Measurements from ENCODE around the gene UBR3. TPM values are rescaled to one million over a fixed set of nuclear protein-coding genes. Genes with fewer than 3 reads are reported as not detected.
"Not testable (repeated sequence)": the region's sequence is repeated elsewhere in the genome, so short reads cannot be mapped to it uniquely, and the experiment has no call there.

UBR3 gene
- total RNA-seq, 1 donor from 2014 or later = 47.7 TPM

DNA sequence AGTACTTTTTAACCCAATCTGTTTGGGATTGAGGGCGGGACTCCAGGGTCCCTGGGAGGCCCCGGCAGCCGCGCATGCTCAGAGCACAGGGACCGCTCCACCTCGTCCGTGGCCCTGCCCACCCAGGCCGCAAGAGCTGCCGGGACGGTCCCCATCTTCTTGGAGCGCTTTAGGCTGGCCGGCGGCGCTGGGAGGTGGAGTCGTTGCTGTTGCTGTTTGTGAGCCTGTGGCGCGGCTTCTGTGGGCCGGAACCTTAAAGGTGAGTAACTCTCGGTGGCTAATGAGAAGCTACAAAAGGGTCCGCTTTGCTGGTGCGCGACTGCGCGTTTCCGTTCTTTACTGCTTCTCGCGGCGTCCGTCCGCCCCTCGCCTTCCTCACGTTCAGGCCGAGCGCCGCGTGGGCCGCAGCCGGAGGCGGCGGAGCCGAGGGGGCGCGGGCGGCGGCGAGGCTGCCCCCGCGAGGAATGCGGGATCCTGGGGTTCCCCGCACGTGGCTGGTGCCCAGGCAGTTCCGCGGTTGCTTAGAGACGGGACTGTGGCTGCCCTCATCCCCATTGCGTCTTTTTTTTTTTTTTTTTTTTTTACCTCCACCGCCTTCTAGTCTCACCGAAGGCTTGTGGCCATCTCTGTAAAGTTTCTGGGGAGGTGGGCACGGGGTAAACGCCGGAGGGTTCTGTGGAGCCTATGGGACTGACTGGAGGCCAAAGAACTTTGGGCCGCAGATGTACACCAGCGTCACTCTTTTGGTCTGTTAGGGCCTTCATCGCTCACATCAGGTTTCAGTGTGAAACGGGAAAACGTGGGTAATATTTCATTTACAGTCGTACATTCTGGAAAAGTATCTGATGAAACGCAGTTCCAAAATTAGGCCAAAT lies 28.3 kb upstream of the UBR3 start, which contains the start of gene SSB:
Gene SSB, plus strand, starts transcription at position 154 of the 875 bp plus-strand sequence. CDS start 2,090 bp downstream, outside the sequence.
- peak within 1 kb of the TSS; percentile 92 for H3K27ac Mint-ChIP-seq
- H3K4me3 Mint-ChIP-seq = peak within 1 kb of the TSS; percentile 77

DNA sequence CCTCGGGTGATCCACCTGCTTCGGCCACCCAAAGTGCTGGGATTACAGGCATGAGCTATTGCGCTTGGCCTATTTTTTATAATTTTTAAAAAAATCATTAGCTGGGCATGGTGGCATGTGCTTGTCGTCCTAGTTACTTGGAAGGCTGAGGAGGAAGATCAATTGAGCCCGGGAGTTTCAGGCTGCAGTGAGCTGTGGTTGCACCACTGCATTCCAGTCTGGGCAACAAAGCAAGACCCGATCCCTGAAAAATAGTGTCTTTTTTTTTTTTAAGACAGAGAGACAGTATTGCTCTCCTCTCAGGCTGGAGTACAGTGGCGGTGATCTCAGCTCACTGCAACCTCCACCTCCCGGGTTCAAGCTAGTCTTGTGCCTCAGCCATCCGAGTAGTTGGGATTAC lies 23.8 kb upstream of the UBR3 start:
- no peaks in the 10 kb centered on the region for H3K27me3 Mint-ChIP-seq (ENCODE audit: low read depth)
- TF ChIP-seq, protein P1, sequence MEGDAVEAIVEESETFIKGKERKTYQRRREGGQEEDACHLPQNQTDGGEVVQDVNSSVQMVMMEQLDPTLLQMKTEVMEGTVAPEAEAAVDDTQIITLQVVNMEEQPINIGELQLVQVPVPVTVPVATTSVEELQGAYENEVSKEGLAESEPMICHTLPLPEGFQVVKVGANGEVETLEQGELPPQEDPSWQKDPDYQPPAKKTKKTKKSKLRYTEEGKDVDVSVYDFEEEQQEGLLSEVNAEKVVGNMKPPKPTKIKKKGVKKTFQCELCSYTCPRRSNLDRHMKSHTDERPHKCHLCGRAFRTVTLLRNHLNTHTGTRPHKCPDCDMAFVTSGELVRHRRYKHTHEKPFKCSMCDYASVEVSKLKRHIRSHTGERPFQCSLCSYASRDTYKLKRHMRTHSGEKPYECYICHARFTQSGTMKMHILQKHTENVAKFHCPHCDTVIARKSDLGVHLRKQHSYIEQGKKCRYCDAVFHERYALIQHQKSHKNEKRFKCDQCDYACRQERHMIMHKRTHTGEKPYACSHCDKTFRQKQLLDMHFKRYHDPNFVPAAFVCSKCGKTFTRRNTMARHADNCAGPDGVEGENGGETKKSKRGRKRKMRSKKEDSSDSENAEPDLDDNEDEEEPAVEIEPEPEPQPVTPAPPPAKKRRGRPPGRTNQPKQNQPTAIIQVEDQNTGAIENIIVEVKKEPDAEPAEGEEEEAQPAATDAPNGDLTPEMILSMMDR (IDR thresholded peaks at IDR 0.05; ENCODE audit: unreplicated experiment) = no peak
- H3K9me3 Mint-ChIP-seq = no peaks in the 10 kb centered on the region
- H3K36me3 Mint-ChIP-seq = peaks cover 20% of the 10 kb centered on the region
- peak overlapping the region; percentile 50 for H3K27ac Mint-ChIP-seq
- H3K4me3 Mint-ChIP-seq = no peak overlapping the region
- H3K4me1 Mint-ChIP-seq = peaks cover 15% of the 10 kb centered on the region
- DNase-seq (ENCODE audit: low spot score in 2 of 2, unreplicated experiment in 2 of 2) = no peak

More for the DNA sequence above, 28.3 kb upstream of the UBR3 start, which contains the start of gene SSB:
- TF ChIP-seq, protein P1 (IDR thresholded peaks at IDR 0.05; ENCODE audit: unreplicated experiment) = no peak
- Mint-ChIP-seq H3K36me3 (peaks cover 6% of the 10 kb centered on the region), H3K9me3 (peaks cover 4% of the 10 kb centered on the region), H3K4me1 (peaks cover 27% of the 10 kb centered on the region), H3K27me3 (ENCODE audit: low read depth) (no peaks in the 10 kb centered on the region)
- peak; percentile 85 to 89 for DNase-seq (ENCODE audit: low spot score in 2 of 2, unreplicated experiment in 2 of 2)

- Mint-ChIP-seq H3K9me3 (no peaks in the 10 kb centered on the region), H3K4me3 (no peak overlapping the region), H3K27ac (no peak overlapping the region), H3K27me3 (ENCODE audit: low read depth) (no peaks in the 10 kb centered on the region), H3K36me3 (peaks cover 37% of the 10 kb centered on the region), H3K4me1 (peaks cover 2% of the 10 kb centered on the region)
- TF ChIP-seq, protein P1 (IDR thresholded peaks at IDR 0.05; ENCODE audit: unreplicated experiment) = no peak
- DNase-seq (ENCODE audit: low spot score in 2 of 2, unreplicated experiment in 2 of 2) = no peak
Measured at GRCh38 chr2:169806586-169806985, 20.7 kb upstream of the UBR3 start.

DNA sequence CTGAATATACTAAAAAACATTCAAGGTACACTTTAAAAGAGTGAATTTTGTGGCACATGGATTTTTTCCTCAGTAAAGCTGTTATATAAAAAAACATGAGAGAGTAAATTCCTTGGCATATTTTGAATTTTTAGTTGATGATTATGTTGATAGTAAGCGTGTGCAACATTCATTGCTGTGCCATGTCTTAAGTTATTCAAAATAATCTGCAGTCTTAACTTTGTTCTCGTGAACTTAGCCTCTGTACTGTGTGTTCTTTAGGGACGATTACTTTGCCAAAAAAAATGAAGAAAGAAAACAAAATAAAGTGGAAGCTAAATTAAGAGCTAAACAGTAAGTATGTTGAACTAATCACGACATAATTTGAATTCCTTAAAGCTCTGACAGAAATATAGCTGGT lies 19.0 kb upstream of the UBR3 start:
- H3K4me1 Mint-ChIP-seq = no peaks in the 10 kb centered on the region
- H3K9me3 Mint-ChIP-seq = no peaks in the 10 kb centered on the region

DNA sequence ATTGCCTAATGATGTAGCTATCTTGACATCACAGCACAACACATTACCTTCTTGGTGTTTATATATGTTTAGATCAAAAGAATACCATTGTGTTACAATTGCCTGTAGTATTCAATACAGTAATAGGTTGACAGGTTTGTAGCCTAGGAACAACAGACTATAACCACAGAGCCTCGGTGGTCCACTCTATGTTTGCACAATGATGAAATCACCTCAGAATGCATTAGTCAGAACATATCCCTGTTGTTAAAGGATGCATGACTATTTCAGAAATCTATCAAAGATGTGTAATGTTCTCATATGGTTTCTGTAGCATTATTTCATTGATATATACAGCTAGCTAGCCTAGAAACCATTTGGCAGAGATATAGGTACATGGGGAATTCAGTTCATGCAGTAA lies 11.4 kb upstream of the UBR3 start:
- peaks cover 55% of the 10 kb centered on the region for H3K36me3 Mint-ChIP-seq
- H3K4me1 Mint-ChIP-seq = peaks cover 7% of the 10 kb centered on the region
- no peak for DNase-seq (ENCODE audit: low spot score in 2 of 2, unreplicated experiment in 2 of 2)
- TF ChIP-seq, protein P1 (IDR thresholded peaks at IDR 0.05; ENCODE audit: unreplicated experiment) = no peak
- H3K27me3 Mint-ChIP-seq (ENCODE audit: low read depth) = no peaks in the 10 kb centered on the region
- no peak overlapping the region for H3K27ac Mint-ChIP-seq
- no peak overlapping the region for H3K4me3 Mint-ChIP-seq
- H3K9me3 Mint-ChIP-seq = peaks cover 16% of the 10 kb centered on the region

More for the DNA sequence above, 19.0 kb upstream of the UBR3 start:
- no peak for DNase-seq (ENCODE audit: low spot score in 2 of 2, unreplicated experiment in 2 of 2)
- H3K4me3 Mint-ChIP-seq = no peak overlapping the region
- TF ChIP-seq, protein P1 (IDR thresholded peaks at IDR 0.05; ENCODE audit: unreplicated experiment) = no peak
- no peaks in the 10 kb centered on the region for H3K27me3 Mint-ChIP-seq (ENCODE audit: low read depth)
- H3K36me3 Mint-ChIP-seq = peaks cover 44% of the 10 kb centered on the region
- H3K27ac Mint-ChIP-seq = peak overlapping the region; percentile 23

DNA sequence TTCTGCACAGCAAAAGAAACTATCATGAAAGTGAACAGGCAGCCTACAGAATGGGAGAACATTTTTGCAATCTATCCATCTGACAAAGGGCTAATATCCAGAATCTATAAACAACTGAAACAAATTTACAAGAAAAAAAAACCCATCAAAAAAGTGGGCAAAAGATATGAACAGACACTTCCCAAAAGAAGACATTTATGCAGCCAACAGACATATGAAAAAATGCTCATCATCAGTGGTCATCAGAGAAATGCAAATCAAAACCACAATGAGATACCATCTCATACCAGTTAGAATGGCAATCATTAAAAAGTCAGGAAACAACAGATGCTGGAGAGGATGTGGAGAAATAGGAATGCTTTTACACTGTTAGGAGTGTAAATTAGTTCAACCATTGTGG lies 10.3 kb upstream of the UBR3 start:
- not testable (repeated sequence) for H3K27ac Mint-ChIP-seq; DNase-seq (ENCODE audit: low spot score in 2 of 2, unreplicated experiment in 2 of 2); H3K4me3 Mint-ChIP-seq; H3K27me3 Mint-ChIP-seq (ENCODE audit: low read depth)
- H3K4me1 Mint-ChIP-seq = peaks cover 10% of the 10 kb centered on the region
- peaks cover 53% of the 10 kb centered on the region for H3K36me3 Mint-ChIP-seq
- peaks cover 16% of the 10 kb centered on the region for H3K9me3 Mint-ChIP-seq

DNA sequence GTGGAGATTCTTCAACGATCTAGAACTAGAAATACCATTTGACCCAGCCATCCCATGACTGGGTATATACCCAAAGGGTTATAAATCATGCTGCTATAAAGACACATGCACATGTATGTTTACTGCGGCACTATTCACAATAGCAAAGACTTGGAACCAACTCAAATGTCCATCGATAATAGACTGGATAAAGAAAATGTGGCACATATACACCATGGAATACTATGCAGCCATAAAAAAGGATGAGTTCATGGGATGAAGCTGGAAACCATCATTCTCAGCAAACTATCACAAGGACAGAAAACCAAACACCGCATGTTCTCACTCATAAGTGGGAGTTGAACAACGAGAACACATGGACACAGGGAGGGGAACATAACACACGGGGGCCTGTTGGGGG lies 9.9 kb upstream of the UBR3 start:
- H3K27ac Mint-ChIP-seq; DNase-seq (ENCODE audit: low spot score in 2 of 2, unreplicated experiment in 2 of 2); H3K27me3 Mint-ChIP-seq (ENCODE audit: low read depth); H3K4me3 Mint-ChIP-seq: not testable (repeated sequence)
- peaks cover 12% of the 10 kb centered on the region for H3K4me1 Mint-ChIP-seq
- H3K9me3 Mint-ChIP-seq = peaks cover 16% of the 10 kb centered on the region
- H3K36me3 Mint-ChIP-seq = peaks cover 49% of the 10 kb centered on the region
